A673 (cell line): ENCODE results near the gene NPIPA1.
"Not testable (repeated sequence)": the region's sequence is repeated elsewhere in the genome, so short reads cannot be mapped to it uniquely, and the experiment has no call there.

Experiments used
- CTCF ChIP-seq: fragments of 300-800, 200-600 bp; sonication (generic); conservative IDR thresholded peaks from 2 replicates; pipeline ENCODE4 v1.5.1; 2017; ENCODE audit warnings: low read depth, mild to moderate bottlenecking, antibody characterized with exemption, low read length, moderate library complexity, mixed read lengths
- EZH2 ChIP-seq: fragments of 200-600 bp; sonication (generic); IDR thresholded peaks from 2 replicates; pipeline ENCODE4 v1.6.1; 2017; ENCODE audit warnings: borderline replicate concordance, low read depth, mild to moderate bottlenecking, mixed read lengths, antibody characterized with exemption, low read length; ENCODE audit not compliant: poor library complexity, severe bottlenecking

GRCh38 chr16:14919837-14920600 lies 17.2 kb upstream of the NPIPA1 start:
- not testable (repeated sequence) for TF ChIP-seq CTCF, EZH2
